GM23338 (cell line): Measurements from ENCODE around the gene CD59. TPM values are rescaled to one million over a fixed set of nuclear protein-coding genes. Genes with fewer than 3 reads are reported as not detected.
"Not testable (repeated sequence)": the region's sequence is repeated elsewhere in the genome, so short reads cannot be mapped to it uniquely, and the experiment has no call there.

Experiments
- ATAC-seq: fragments of 200-7000 bp; cut with Tn5 transposase; 3 replicates; pipeline ENCODE4 v1.9.1; 2020
- DNase-seq: peaks from one replicate; pipeline ENCODE4 v3.0.0-alpha.2; 2015; ENCODE audit warnings: low spot score
- H2AFZ ChIP-seq: fragments of 200-600 bp; sonication (generic); 2 replicates; pipeline ENCODE4 v1.8.0; 2016; ENCODE audit warnings: antibody characterized with exemption, mild to moderate bottlenecking, moderate library complexity
- H3F3A ChIP-seq: fragments of 200-600 bp; sonication (generic); replicated peaks from 2 replicates; pipeline ENCODE4 v1.8.0; 2017; ENCODE audit warnings: antibody characterized with exemption, mixed run types, low read depth
- H3K27ac ChIP-seq: fragments of 200-600 bp; sonication (generic); 2 replicates; pipeline ENCODE4 v1.6.1; 2016; ENCODE audit warnings: low read depth
- H3K27me3 ChIP-seq: fragments of 200-600 bp; sonication (generic); 2 replicates; pipeline ENCODE4 v1.8.0; 2016; ENCODE audit warnings: mild to moderate bottlenecking, mixed run types, moderate library complexity; ENCODE audit not compliant: insufficient read depth
- H3K36me3 ChIP-seq: fragments of 200-600 bp; sonication (generic); 2 replicates; pipeline ENCODE4 v1.8.0; 2016; ENCODE audit warnings: mild to moderate bottlenecking; ENCODE audit not compliant: insufficient read depth
- H3K4me1 ChIP-seq: fragments of 200-600 bp; sonication (generic); 2 replicates; pipeline ENCODE4 v1.8.0; 2016; ENCODE audit warnings: mild to moderate bottlenecking, moderate library complexity; ENCODE audit not compliant: insufficient read depth
- H3K4me2 ChIP-seq: fragments of 200-600 bp; sonication (generic); 2 replicates; pipeline ENCODE4 v1.7.1; 2017; ENCODE audit warnings: mixed run types
- H3K4me3 ChIP-seq: fragments of 200-600 bp; sonication (generic); 2 replicates; pipeline ENCODE4 v1.6.1; 2016; ENCODE audit warnings: mixed run types
- H3K79me2 ChIP-seq: fragments of 200-600 bp; sonication (generic); replicated peaks from 2 replicates; pipeline ENCODE4 v1.8.0; 2017; ENCODE audit warnings: mild to moderate bottlenecking; ENCODE audit not compliant: insufficient read depth
- H3K9me2 ChIP-seq: fragments of 200-600 bp; sonication (generic); 2 replicates; pipeline ENCODE4 v1.8.0; 2017; ENCODE audit not compliant: insufficient read depth
- H4K20me1 ChIP-seq: fragments of 200-600 bp; sonication (generic); replicated peaks from 2 replicates; pipeline ENCODE4 v1.8.0; 2017; ENCODE audit warnings: mild to moderate bottlenecking; ENCODE audit not compliant: insufficient read depth
- H3K27ac Mint-ChIP-seq: 2 replicates; pipeline ENCODE4 v1.8.0; 2020; ENCODE audit warnings: inconsistent platforms, mild to moderate bottlenecking, moderate library complexity, mixed read lengths
- H3K27me3 Mint-ChIP-seq: 3 replicates; pipeline ENCODE4 v1.8.0; 2022; ENCODE audit warnings: low read depth, mild to moderate bottlenecking, moderate library complexity, mixed read lengths, inconsistent platforms; ENCODE audit not compliant: insufficient read depth, poor library complexity
- H3K36me3 Mint-ChIP-seq: 3 replicates; pipeline ENCODE4 v1.8.0; 2021; ENCODE audit warnings: low read depth, mild to moderate bottlenecking, inconsistent platforms, moderate library complexity, mixed read lengths
- H3K4me1 Mint-ChIP-seq: 3 replicates; pipeline ENCODE4 v1.8.0; 2020; ENCODE audit warnings: mild to moderate bottlenecking, inconsistent platforms, mixed read lengths
- H3K4me3 Mint-ChIP-seq: 3 replicates; pipeline ENCODE4 v1.8.0; 2021; ENCODE audit warnings: moderate library complexity, mild to moderate bottlenecking, inconsistent platforms, mixed read lengths
- H3K9me3 Mint-ChIP-seq: 3 replicates; pipeline ENCODE4 v1.8.0; 2020; ENCODE audit warnings: moderate library complexity, mild to moderate bottlenecking, inconsistent platforms, mixed read lengths
- CREB1 ChIP-seq: fragments of 250-450 bp; sonication (Bioruptor Pico); IDR thresholded peaks from 2 replicates; pipeline ENCODE4 v1.5.0; 2020; ENCODE audit warnings: low read depth, mild to moderate bottlenecking, moderate library complexity
- EZH2 ChIP-seq: fragments of 200-600 bp; sonication (generic); IDR thresholded peaks from one replicate; pipeline ENCODE4 v1.8.0; 2017; ENCODE audit warnings: antibody characterized with exemption, mild to moderate bottlenecking, low read depth; ENCODE audit not compliant: unreplicated experiment
- EZH2phosphoT487 ChIP-seq: fragments of 200-600 bp; sonication (generic); IDR thresholded peaks from one replicate; pipeline ENCODE4 v1.8.1; 2018; ENCODE audit warnings: antibody characterized with exemption; ENCODE audit not compliant: unreplicated experiment
- JUNB ChIP-seq: IDR thresholded peaks from one replicate; pipeline ENCODE4 v1.6.1; 2016; ENCODE audit warnings: antibody characterized with exemption; ENCODE audit not compliant: unreplicated experiment
- NANOG ChIP-seq: IDR thresholded peaks from 2 replicates; pipeline ENCODE4 v1.6.1; 2016; ENCODE audit warnings: antibody characterized with exemption, borderline replicate concordance
- POLR2AphosphoS5 ChIP-seq: IDR thresholded peaks from 2 replicates; pipeline ENCODE4 v1.6.1; 2016; ENCODE audit warnings: antibody characterized with exemption, low read depth
- ZNF114 ChIP-seq: fragments of 250-450 bp; sonication (Bioruptor Pico); IDR thresholded peaks from 2 replicates; pipeline ENCODE4 v1.5.0; 2020; ENCODE audit warnings: mild to moderate bottlenecking, moderate library complexity
- ZNF331 ChIP-seq: fragments of 250-450 bp; sonication (Bioruptor Pico); IDR thresholded peaks from 2 replicates; pipeline ENCODE4 v1.5.0; 2020; ENCODE audit warnings: low read depth, mild to moderate bottlenecking, moderate library complexity
- polyA plus RNA-seq: library from polyadenylated mRNA; unstranded; fragments of >200 nt; fragmentation: Nextera tagmentation; extraction: Ambion mirVana; gene quantifications from 2 replicates; pipeline ENCODE4 v1.2.1, GENCODE V29; 2016
- total RNA-seq: library from RNA; depleted of rRNA; stranded (reverse); fragments of >200 nt; shearing (Covaris generic); gene quantifications from 2 replicates; pipeline ENCODE4 v1.2.3, GENCODE V29; 2014
- TF ChIP-seq, protein P1 (sequence below): IDR thresholded peaks from 2 replicates; pipeline ENCODE4 v1.6.1; 2016; ENCODE audit warnings: antibody characterized with exemption
- TF ChIP-seq, protein P2 (sequence below): IDR thresholded peaks from one replicate; pipeline ENCODE4 v1.6.1; 2018; ENCODE audit warnings: antibody characterized with exemption; ENCODE audit not compliant: unreplicated experiment
- TF ChIP-seq, protein P3 (sequence below), 2 experiments: fragments of 200-600 bp in 1 of 2; sonication (generic) in 1 of 2; conservative IDR thresholded peaks; 2 replicates each; pipeline versions ENCODE4 v1.5.1 to v1.6.1; 2016 to 2017; ENCODE audit warnings: antibody characterized with exemption in 2 of 2, low read depth in 2 of 2, mild to moderate bottlenecking in 2 of 2, moderate library complexity in 1 of 2

CD59 gene
- total and polyA plus RNA-seq, 2 experiments from 2014 or later, result 41.5 to 86.6 TPM

DNA sequence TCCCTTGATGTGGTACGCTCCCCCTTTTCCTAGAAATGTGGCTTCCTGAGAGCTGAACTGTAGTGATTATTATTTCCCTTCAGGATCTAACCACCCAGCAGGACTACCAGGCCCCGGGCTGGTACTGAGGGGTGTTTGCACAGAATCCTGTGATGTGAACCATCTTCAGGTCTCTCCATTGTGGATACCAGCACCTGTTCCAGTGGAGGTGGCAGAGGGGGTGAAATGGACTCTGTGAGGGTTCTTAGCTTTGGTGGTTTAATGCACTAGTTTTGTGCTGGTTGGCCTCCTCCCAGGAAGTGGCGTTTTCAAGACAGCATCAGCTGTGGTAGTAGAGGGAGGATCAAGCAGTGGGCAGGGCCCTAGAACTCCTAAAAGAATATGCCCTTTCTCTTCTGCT is 54.2 kb downstream of the CD59 start (continued):
- TF ChIP-seq, protein P1, sequence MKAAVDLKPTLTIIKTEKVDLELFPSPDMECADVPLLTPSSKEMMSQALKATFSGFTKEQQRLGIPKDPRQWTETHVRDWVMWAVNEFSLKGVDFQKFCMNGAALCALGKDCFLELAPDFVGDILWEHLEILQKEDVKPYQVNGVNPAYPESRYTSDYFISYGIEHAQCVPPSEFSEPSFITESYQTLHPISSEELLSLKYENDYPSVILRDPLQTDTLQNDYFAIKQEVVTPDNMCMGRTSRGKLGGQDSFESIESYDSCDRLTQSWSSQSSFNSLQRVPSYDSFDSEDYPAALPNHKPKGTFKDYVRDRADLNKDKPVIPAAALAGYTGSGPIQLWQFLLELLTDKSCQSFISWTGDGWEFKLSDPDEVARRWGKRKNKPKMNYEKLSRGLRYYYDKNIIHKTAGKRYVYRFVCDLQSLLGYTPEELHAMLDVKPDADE, result no peak
- TF ChIP-seq NANOG (no peak), ZNF114 (CRISPR knock-in tag) (no peak), EZH2phosphoT487 (no peak), EZH2 (no peak), ZNF331 (CRISPR knock-in tag) (no peak), CREB1 (no peak), JUNB (no peak)
- TF ChIP-seq, protein P2, sequence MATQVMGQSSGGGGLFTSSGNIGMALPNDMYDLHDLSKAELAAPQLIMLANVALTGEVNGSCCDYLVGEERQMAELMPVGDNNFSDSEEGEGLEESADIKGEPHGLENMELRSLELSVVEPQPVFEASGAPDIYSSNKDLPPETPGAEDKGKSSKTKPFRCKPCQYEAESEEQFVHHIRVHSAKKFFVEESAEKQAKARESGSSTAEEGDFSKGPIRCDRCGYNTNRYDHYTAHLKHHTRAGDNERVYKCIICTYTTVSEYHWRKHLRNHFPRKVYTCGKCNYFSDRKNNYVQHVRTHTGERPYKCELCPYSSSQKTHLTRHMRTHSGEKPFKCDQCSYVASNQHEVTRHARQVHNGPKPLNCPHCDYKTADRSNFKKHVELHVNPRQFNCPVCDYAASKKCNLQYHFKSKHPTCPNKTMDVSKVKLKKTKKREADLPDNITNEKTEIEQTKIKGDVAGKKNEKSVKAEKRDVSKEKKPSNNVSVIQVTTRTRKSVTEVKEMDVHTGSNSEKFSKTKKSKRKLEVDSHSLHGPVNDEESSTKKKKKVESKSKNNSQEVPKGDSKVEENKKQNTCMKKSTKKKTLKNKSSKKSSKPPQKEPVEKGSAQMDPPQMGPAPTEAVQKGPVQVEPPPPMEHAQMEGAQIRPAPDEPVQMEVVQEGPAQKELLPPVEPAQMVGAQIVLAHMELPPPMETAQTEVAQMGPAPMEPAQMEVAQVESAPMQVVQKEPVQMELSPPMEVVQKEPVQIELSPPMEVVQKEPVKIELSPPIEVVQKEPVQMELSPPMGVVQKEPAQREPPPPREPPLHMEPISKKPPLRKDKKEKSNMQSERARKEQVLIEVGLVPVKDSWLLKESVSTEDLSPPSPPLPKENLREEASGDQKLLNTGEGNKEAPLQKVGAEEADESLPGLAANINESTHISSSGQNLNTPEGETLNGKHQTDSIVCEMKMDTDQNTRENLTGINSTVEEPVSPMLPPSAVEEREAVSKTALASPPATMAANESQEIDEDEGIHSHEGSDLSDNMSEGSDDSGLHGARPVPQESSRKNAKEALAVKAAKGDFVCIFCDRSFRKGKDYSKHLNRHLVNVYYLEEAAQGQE, result no peak

DNA sequence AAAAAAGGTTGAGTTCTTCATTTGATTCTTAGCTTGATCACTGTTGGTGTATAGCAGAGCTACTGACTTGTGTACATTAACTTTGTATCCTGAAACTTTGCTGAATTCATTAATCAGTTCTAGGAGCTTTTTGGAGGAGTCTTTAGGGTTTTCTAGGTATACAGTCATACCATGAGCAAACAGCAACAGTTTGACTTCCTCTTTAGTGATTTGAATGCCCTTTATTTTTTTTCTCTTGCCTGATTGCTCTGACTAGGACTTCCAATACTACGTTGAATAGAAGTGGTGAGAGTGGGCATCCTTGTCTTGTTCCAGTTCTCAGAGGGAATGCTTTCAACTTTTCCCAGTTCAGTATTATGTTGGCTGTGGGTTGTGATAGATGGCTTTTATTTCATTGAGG is 57.6 kb downstream of the CD59 start:
- not testable (repeated sequence) for DNase-seq, ATAC-seq, H3K27me3 ChIP-seq, H3K36me3 ChIP-seq, H3K27ac ChIP-seq, H3K27me3 Mint-ChIP-seq, H3F3A ChIP-seq, H3K79me2 ChIP-seq, H4K20me1 ChIP-seq, H3K27ac Mint-ChIP-seq, H3K4me3 ChIP-seq, H3K4me1 ChIP-seq, H3K9me3 Mint-ChIP-seq, H2AFZ ChIP-seq, H3K4me2 ChIP-seq, H3K36me3 Mint-ChIP-seq, H3K4me3 Mint-ChIP-seq
- peaks cover 11% of the 10 kb centered on the region for H3K4me1 Mint-ChIP-seq
- peaks cover 15% of the 10 kb centered on the region for H3K9me2 ChIP-seq

DNA sequence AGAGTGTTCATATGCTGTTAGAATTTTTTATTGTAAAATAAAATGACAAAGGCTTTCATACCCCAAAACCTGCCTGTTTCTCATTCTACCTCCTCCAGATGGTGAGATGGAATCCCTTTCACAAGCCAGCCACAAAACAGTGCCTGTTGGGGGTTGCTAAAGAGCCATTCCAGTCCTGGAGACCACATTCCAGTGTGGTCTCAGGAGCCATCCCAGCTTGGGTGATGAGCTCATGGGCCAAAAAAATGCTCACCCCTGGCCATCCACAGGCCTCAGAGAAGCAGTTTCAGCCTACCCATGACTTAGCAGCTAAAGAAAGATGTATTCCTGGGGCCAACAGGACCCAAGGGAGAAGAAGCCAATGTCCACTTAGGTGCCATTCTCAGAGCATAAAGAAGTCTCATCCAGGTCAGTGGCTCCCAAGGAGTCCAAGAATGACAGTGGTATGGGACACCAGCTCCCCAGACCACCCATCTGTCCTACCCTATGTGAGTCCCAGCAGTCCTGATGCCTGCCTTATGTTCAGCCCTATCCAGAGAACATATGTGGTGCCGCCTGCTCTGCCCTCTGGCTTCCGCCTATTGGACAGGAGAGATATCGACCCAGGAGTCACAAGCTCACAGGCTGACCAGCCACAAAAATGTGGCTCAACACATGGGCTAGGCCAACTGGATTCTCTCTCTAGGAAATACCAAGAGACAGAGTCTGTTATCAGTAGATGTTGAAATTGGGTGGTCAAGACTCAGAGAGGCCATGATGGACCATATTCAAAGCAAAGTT is 62.0 kb downstream of the CD59 start:
- ATAC-seq (no peak), DNase-seq (no peak)
- Histone ChIP-seq H3K9me2 (peaks cover 33% of the 10 kb centered on the region), H3K36me3 (no peaks in the 10 kb centered on the region), H3F3A (no peaks in the 10 kb centered on the region), H3K4me3 (no peak overlapping the region), H3K4me2 (no peak overlapping the region), H3K4me1 (peaks cover 10% of the 10 kb centered on the region), H4K20me1 (no peaks in the 10 kb centered on the region), H3K27me3 (no peaks in the 10 kb centered on the region), H3K27ac (no peak overlapping the region), H2AFZ (no peak overlapping the region), H3K79me2 (no peaks in the 10 kb centered on the region)
- Mint-ChIP-seq H3K27ac (no peak overlapping the region), H3K36me3 (no peaks in the 10 kb centered on the region), H3K27me3 (no peaks in the 10 kb centered on the region), H3K4me3 (no peak overlapping the region), H3K9me3 (peaks cover 10% of the 10 kb centered on the region; the same call in 2 of the 3 replicates), H3K4me1 (peaks cover 17% of the 10 kb centered on the region; the same call in 2 of the 3 replicates)
- TF ChIP-seq EZH2phosphoT487 (no peak), CREB1 (no peak), POLR2AphosphoS5 (no peak)
- TF ChIP-seq, protein P1, result no peak
- TF ChIP-seq, protein P3, sequence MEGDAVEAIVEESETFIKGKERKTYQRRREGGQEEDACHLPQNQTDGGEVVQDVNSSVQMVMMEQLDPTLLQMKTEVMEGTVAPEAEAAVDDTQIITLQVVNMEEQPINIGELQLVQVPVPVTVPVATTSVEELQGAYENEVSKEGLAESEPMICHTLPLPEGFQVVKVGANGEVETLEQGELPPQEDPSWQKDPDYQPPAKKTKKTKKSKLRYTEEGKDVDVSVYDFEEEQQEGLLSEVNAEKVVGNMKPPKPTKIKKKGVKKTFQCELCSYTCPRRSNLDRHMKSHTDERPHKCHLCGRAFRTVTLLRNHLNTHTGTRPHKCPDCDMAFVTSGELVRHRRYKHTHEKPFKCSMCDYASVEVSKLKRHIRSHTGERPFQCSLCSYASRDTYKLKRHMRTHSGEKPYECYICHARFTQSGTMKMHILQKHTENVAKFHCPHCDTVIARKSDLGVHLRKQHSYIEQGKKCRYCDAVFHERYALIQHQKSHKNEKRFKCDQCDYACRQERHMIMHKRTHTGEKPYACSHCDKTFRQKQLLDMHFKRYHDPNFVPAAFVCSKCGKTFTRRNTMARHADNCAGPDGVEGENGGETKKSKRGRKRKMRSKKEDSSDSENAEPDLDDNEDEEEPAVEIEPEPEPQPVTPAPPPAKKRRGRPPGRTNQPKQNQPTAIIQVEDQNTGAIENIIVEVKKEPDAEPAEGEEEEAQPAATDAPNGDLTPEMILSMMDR (conservative IDR thresholded peaks at IDR 0.05; ENCODE audit: low read depth in 2 of 2), result no peak
